HG03558 (cell line): ENCODE measurements around the gene WDR11.

Source experiments
- ATAC-seq: cut with Tn5 transposase; IDR thresholded peaks from one replicate; pipeline ENCODE4 v1.9.1; 2021; ENCODE audit warnings: moderate number of reproducible peaks; ENCODE audit not compliant: unreplicated experiment; ENCODE audit errors: extremely low read depth

The WDR11 gene

DNA sequence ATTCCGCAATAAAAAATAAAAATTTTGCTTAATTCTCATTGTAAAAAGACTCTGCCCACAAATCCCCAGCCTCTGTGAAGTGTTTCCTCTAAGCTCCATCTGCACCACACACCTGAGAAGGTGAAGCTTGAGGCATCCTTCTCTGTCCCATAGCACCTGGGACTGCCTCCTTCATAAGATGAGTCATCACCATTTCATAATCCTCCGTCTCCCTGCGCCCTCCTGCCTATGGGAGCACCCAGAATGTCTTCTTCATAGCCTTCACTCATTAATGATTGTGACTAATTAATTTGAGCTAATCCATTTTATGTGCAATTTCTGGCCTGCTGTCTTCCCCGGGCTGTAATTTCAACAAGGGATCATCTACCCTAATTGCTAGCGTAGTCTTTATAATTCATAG lies 90.3 kb downstream of the WDR11 start:
- ATAC-seq: no peak

DNA sequence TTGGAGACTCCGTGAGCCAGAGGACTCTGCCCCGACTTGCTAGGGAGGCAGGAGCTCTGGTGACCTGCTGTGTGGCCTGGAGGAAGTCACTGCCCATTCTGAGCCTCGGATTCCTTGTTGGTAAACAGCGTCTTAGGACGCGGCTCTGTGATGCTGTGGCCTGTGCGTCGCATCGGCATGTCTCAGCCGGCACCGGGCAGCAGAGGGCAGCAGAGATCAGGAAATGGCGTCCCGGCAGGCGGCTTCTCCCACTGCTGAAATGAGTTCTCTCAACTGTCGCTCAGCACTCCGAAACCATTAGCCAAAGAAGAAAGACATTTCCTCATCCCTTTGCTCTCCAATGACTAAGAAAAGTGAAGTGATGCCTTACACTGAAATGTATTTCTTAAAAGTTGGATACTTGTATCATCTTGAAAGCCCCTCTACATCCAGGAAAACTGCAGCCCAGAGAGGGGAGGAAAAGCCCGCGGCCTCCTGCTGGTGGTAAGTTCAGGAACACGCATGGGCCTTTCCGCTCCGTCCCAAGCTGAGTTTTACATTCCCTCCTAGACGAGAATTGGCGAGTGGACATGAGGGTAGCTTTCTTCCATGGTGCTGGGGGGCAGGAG lies 91.7 kb downstream of the WDR11 start:
- ATAC-seq: no peak

- ATAC-seq: no peak
Measured at GRCh38 chr10:120943542-120943941, 92.4 kb downstream of the WDR11 start.

DNA sequence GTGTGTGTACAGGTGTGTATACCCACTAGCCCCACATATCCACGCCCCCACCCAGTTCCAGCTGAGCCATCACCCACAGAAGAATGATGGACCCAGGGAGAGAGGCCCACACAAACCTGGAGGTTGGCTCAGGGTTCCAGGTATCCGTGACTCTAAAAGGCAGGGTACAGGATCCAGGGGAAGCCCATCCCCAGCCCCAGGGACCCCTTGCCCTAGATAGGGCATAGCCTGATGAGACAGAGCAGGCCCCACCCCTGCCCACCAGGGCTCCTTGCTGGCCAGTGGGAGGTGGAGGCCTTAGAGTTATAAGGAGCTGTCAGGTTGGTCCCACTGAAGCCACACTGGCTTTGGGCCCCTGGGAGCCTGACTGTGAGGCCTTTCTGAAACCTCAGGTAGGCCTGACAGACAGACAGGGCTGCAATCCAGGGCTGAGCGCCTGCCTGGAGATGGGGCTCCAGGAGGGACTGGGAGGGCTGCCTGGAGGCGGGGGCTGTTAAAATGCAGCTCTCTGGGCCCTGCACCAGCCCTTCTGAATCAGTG lies 93.5 kb downstream of the WDR11 start:
- ATAC-seq: no peak

- ATAC-seq: no peak
Measured at GRCh38 chr10:120945182-120945581, 94.0 kb downstream of the WDR11 start.

GRCh38 chr10:120945801-120946302 lies 94.7 kb downstream of the WDR11 start:
- no peak for ATAC-seq

DNA sequence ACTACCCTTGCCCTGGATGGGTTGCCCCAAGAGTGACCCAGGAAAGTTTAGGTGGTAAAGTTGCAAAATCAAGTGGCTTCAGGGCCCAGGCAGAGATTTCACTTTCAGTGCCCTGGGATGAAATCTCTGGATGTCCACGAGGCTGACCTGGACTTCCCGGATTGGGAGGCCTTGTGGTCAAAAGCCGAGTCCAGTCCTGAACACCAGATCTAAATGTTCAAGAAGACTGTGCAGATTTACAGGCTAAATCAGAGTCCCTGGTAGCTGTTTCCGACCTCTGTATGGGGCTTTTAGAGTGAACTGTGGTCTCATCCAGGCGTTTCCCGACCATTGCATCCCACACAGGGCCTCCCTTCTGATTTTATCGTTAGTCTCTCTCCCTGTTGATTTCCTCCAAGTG lies 95.3 kb downstream of the WDR11 start:
- ATAC-seq: no peak

- ATAC-seq: peak; percentile 68
Measured at GRCh38 chr10:120948889-120949608, 97.9 kb downstream of the WDR11 start.

GRCh38 chr10:120949609-120950031 lies 98.5 kb downstream of the WDR11 start:
- no peak for ATAC-seq

DNA sequence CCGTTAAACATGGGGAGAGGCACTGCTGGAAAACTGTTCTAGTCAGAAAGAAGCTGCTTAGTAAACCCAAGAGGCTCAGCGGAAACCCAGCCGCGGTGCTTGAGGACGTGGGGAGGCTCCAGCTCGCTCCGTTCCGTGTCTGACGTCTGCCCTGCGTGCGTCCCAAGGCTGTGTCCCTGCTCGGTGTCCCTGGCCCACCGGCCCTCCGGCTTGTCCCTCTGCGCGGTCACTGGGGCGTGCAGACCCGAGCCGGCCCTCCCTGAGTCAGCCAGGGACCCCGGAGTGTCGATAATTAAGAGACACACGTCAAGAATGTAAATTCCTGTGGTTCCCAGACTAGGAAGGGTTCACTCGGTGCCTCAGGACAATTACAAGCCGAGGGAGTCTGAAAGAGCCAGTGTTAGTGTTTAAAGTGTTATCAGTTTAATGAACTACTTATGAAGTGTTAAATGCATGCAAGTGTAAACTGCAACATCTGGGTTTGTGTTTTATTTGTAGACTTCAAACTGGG lies 98.9 kb downstream of the WDR11 start:
- ATAC-seq: no peak

DNA sequence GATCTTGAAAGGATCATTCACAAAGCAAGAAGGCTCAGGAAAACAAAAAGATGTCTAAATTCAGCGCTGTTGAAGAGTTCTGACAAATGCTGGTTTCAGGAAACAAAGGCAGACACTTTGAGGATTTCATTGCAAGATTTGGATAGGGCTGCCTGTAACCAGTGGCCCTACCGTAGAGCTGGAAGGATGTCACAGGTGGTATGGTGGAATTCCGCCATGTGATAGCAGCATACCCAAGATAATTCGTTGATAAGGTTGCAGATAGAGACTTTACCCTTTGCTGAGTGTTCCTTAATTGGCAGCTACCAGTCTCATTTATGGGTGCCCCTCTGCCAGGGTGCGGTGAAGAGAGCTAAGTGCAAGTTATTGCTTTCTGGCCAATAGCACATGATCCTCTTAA lies 100.1 kb downstream of the WDR11 start:
- ATAC-seq: no peak

DNA sequence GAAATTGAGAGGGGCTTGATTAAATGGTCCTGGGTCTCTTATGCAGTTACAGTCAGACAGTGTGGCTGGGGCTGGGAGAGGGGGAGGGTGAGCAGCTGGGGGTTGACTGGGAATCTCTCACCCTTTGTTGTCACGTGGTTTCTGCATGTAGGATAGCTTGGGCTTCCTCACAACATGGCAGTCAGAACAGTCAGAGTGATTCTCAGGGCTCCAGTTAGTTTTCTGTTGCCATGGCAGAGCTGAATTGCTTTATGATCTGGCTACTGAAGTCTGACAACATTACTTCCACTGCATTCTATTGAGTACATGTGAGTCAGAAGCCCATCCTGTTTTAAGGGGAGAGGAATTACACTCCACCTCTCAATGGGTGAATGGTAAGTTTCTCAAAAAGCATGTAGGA lies 102.7 kb downstream of the WDR11 start:
- no peak for ATAC-seq
